NCI-H526 (cell line): ENCODE measurements around the gene KCNK7.

Experiments
- DNase-seq, 2 experiments: peaks; one replicate each; lab custom pipeline; 2025; lab: John Stamatoyannopoulos, UW

KCNK7 gene

DNA sequence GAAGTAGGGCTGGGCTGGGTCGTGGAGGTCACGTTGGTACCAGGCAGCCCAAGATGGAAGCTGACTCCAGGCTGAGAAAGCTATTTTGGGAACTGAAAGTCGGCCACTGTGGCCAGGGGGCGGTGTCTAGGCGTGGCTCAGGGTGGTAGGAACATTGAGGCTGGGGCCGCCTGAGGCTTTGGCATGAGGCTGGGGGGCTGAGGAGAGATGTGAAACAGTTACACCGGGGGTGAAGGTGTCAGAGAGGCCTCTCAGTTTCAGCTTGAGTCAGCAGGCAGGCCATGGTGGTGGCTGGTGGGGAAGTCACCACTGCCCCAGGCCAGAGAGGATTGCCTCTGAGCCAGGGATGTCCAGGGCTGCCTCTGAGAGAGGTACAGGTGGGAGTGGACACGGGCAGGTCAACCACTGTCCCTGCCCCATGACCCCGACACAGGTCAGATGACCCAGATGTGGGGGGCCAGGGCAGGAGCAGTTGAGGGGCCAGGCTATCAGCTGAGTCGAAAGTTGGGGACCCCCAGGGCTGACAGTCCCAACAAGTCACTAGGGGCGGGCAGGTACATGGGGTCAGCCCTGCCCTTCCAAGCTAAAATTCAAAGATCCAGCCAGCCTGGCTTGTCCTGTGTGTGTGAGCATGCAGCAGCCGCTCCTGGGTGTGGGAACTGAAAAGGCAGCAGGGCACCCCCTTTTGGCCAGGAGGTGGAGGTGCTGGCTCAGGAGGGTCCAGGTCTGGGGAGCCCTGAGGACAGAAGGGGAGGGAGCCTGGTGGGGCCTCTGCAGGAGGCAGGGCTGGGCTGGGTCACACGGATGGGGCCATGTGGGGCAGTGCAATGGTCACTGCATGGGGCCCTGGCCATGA lies 7.2 kb downstream of the KCNK7 start:
- DNase-seq: peak; percentile 38 to 84

DNA sequence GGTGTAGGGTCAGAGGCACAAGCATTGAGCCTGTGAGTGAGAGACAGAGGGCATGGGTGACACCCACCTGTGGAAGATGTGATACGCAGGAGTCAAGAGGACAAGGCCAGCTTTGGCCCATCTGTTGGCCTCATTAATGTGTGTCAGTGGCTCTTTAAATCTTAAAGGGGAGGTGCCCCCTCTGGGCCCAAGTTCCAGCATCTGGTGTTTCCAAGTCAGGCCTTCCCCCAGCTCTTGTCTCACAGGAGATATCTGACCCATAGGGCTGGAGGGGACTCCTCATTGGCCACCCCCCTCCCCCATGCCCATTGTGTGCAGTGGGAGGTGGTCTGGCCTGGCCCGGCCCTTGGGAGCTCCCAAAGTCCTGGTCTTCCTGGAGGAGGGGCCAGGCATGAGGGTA lies 8.9 kb downstream of the KCNK7 start:
- DNase-seq: no peak

GRCh38 chr11:65586247-65586630 lies 9.4 kb downstream of the KCNK7 start:
- no peak for DNase-seq

- DNase-seq: no peak
Measured at GRCh38 chr11:65585396-65586246, 10.0 kb downstream of the KCNK7 start.

DNA sequence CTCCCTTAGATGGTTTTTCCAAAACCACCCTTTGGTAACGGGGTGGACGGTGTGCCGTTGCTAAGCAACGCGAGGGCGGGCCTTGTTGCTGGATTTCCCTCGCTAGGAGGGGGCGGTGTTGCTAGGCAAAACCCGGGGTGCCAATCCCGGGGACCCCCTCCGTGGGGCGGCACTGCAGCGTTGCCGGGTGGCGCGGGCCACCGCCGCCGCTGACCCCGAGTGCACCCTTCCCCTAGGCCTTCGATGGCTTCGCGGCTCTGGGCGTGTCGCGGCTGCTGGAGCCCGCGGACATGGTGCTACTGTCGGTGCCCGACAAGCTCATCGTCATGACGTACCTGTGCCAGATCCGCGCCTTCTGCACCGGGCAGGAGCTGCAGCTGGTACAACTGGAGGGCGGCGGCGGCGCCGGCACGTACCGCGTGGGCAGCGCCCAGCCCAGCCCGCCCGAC lies 10.9 kb downstream of the KCNK7 start:
- DNase-seq: no peak

- DNase-seq: no peak
Measured at GRCh38 chr11:65584106-65584505, 11.5 kb downstream of the KCNK7 start.

DNA sequence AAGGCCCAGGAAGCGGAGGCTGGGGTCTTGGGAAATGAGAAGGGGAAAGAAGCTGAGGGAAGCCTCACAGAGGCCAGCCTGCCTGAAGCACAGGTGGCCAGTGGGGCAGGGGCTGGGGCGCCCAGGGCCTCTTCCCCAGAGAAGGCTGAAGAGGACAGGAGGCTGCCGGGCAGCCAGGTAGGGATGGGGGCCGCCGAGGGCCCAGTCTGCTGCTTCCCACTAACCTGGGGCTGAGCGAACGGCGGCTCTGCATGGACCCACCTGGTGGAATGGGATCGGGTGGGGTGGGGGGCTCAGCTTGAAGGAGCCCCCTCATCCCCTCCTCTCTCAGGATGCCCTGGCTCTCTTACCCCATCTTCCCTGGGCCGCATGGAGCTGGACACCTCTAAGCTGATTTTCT lies 12.0 kb downstream of the KCNK7 start:
- no peak for DNase-seq

- DNase-seq: no peak
Measured at GRCh38 chr11:65581928-65582327, 13.7 kb downstream of the KCNK7 start.

DNA sequence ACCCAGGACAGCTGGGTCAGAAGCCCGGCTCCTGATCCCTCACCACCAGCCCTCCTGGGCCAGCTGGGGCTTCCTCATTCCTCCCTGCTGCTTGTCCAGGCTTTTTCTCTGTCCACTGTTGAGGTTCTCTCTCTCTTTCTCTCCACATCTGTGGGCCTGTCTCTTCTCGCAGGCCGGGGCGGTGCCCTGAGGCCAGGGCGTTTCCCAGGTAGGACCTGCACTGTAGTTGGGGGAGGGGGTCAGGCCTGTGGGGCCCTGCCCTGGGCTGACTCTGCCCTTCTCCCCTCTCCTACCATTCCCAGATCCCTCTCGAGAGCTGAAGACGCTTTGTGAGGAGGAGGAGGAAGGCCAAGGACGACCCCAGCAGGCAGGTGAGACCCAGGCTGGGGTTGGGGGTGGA lies 14.8 kb downstream of the KCNK7 start:
- DNase-seq: no peak

- no peak for DNase-seq
Measured at GRCh38 chr11:65580031-65580692, 15.4 kb downstream of the KCNK7 start.

DNA sequence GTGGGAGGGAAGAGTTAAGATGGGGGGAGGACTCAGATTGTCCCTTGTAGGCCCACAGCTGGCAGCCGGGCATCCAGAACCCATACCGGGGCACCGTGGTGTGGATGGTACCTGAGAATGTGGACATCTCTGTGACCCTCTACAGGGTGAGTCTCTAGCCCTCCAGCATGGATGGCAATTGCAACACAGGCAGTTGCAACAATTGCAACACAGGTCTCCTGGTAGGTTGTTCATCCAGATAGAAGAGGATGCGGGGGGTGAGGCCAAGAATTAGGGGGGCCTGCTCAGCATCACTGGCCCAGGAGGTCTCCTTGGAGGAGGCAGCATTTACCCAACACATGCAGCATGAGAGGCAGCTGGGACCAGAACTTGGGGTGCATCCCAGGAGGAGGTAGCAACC lies 16.3 kb downstream of the KCNK7 start:
- no peak for DNase-seq

- DNase-seq: no peak
Measured at GRCh38 chr11:65578667-65579066, 16.9 kb downstream of the KCNK7 start.

GRCh38 chr11:65578134-65578533 lies 17.5 kb downstream of the KCNK7 start:
- no peak for DNase-seq

DNA sequence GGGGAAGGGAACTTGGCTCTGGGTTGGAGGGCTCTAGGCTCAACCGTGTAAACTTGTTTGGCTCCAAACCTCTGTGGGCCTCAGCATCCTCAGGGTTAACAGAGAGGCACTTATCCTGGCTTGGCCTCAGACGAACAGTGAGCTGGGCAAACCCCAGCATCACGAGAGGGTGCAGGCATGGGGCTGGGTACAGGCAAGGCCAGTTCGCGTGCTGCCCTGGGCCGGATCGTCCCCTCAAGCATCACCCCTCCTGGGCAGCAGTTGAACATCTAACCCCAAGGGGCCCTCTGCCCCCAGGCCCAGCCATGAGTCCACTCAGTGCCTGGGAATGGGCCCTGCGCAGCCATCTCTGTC lies 17.9 kb downstream of the KCNK7 start:
- DNase-seq: no peak

- DNase-seq: no peak
Measured at GRCh38 chr11:65576867-65577755, 18.5 kb downstream of the KCNK7 start.

GRCh38 chr11:65576232-65576866 lies 19.3 kb downstream of the KCNK7 start:
- no peak for DNase-seq

DNA sequence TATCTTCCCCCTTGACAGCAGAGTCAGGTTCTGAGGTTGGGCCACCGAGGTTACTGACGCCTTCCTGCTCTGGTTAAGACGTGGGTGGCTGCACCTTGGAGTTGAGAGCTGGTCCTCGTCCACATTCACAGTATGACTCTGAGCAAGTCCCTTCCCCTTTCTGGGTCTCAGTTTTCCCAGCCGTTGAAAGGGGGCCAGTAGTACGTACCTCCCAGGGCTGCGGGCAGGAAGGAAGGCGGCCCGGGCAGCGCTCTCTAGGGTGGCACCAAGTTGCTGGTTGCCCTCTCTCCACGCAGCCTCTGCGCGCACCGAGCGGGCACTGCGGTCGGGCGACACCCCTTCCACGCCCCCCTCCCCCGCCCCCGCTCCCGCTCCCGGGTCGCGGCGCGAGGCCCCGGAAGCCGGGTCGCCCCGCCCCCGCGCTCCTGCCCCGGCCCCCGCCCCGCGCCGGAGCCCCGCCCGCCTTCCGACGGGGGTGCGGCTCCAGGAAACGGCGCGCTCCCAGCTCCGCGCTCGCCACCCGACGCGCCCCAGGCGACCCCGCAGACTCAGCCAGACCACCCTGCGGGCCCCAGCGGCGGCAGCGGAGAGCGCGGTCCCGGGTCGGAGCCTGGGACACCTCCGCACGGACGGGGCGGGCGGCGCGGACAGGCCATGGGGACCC lies 19.9 kb downstream of the KCNK7 start, which contains the start of gene EHBP1L1:
Gene EHBP1L1, plus strand, starts transcription at position 486 of the 664 bp plus-strand sequence. CDS start 250 bp downstream, outside the sequence.
- DNase-seq: peak in 1 of 2 experiments; percentile 75

- no peak for DNase-seq
Measured at GRCh38 chr11:65574811-65575567, 20.6 kb downstream of the KCNK7 start.

DNA sequence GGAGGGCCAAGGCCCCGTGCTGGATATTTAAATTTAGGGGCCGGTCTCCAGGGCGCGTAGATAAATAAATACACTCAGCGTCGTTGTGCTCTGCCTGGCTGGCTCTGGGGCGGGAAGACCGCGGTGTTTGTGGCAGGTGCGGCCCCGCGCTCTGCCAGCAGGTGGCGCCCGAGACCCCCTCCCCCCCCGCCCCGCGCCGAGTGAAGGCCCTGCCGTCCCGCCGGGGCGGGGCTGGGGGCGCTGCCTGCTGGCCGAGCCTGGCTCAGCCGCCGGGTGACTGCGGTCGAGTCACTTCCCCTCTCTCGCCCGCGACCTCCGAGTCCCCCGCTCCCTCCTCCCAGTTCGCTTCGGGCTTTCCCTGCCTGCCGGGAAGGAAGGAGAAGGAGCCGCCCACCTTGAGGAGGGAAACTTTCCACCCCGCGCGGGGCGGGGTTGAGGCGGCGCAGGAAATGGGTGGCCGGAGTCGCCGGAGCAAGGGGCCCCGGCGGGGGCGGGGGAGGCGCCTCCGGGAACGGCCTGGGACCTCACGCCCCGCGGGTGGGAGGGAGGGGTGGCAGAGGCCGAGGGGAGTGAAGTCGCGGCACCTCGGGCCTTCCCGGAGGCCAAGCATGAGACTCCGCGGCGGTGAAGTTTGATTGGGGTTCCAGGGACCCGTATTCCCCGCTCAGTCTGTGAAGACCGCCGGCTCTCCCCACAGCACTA lies 21.3 kb downstream of the KCNK7 start:
- DNase-seq: peak; percentile 56 to 90
